ENCODE data around the gene TBC1D9.
"Not testable (repeated sequence)": the region's sequence is repeated elsewhere in the genome, so short reads cannot be mapped to it uniquely, and the experiment has no call there.

TBC1D9 gene

GRCh38 chr4:140756319-140757231 is at the start of gene TBC1D9:
Gene TBC1D9, minus strand, starts transcription at chr4:140756385. Its CDS starts 340 bp downstream, at chr4:140756045.
- no peak for DNase-seq

- no peak for DNase-seq
These were observed 49.1 kb upstream of the TBC1D9 start for GRCh38 chr4:140805293-140805692.

- DNase-seq = no peak
These were observed 46.4 kb upstream of the TBC1D9 start for GRCh38 chr4:140802591-140802990.

- no peak for DNase-seq
These were observed 44.5 kb upstream of the TBC1D9 start for GRCh38 chr4:140800666-140801065.

- no peak for DNase-seq
These were observed 43.6 kb upstream of the TBC1D9 start for GRCh38 chr4:140799686-140800225.

- DNase-seq = no peak
These were observed 37.1 kb upstream of the TBC1D9 start for GRCh38 chr4:140793291-140793690.

- no peak for DNase-seq
These were observed 34.6 kb upstream of the TBC1D9 start for GRCh38 chr4:140790765-140791164.

GRCh38 chr4:140790171-140790570 is 34.0 kb upstream of the TBC1D9 start:
- DNase-seq = no peak

- no peak for DNase-seq
These were observed 33.6 kb upstream of the TBC1D9 start for GRCh38 chr4:140789759-140790158.

- DNase-seq = not testable (repeated sequence)
These were observed 26.6 kb upstream of the TBC1D9 start for GRCh38 chr4:140782787-140783186.

GRCh38 chr4:140781596-140781995 is 25.4 kb upstream of the TBC1D9 start:
- DNase-seq = no peak

- DNase-seq = no peak
These were observed 21.7 kb upstream of the TBC1D9 start for GRCh38 chr4:140777894-140778293.

GRCh38 chr4:140777386-140777785 is 21.2 kb upstream of the TBC1D9 start:
- DNase-seq = no peak

- DNase-seq = no peak
These were observed 20.4 kb upstream of the TBC1D9 start for GRCh38 chr4:140776556-140776955.

GRCh38 chr4:140774956-140775355 is 18.8 kb upstream of the TBC1D9 start:
- DNase-seq = no peak

- no peak for DNase-seq
These were observed 18.3 kb upstream of the TBC1D9 start for GRCh38 chr4:140774510-140774909.

- no peak for DNase-seq
These were observed 13.0 kb upstream of the TBC1D9 start for GRCh38 chr4:140769209-140769608.

GRCh38 chr4:140764785-140765392 is 8.7 kb upstream of the TBC1D9 start:
- no peak for DNase-seq

- no peak for DNase-seq
These were observed 6.0 kb upstream of the TBC1D9 start for GRCh38 chr4:140762202-140762601.

- DNase-seq = no peak
These were observed 1.0 kb upstream of the TBC1D9 start for GRCh38 chr4:140757232-140757630.

- no peak for DNase-seq
These were observed 339 bp downstream of the TBC1D9 start for GRCh38 chr4:140755774-140756318.

- DNase-seq = no peak
These were observed 1.0 kb downstream of the TBC1D9 start for GRCh38 chr4:140754918-140755773.

- no peak for DNase-seq
These were observed 2.9 kb downstream of the TBC1D9 start for GRCh38 chr4:140753329-140753728.
